ENCODE data around the gene PUS10. TPM values are rescaled to one million over a fixed set of nuclear protein-coding genes. Genes with fewer than 3 reads are reported as not detected.

The PUS10 gene
- total and polyA plus RNA-seq, 12 donors = 2.2 to 10.6 (median 6.3) TPM

GRCh38 chr2:61017003-61017555, 976 bp downstream of the PUS10 start:
- intact Hi-C loops (cut with DNase I) = no loop called here
- Histone ChIP-seq H3K4me1 (replicated peaks in 1 of 2) (peaks cover 9 to 44% of the 10 kb centered on the region in 2 donors), H3K4me3 (peak overlapping the region; percentile 56 to 96 (median 85)), H3K36me3 (replicated peaks in 1 of 2) (no peaks in the 10 kb centered on the region), H3K27ac (peak overlapping the region; percentile 27 to 90 (median 85)), H3K9me3 (replicated peaks in 1 of 3) (peaks cover 0 to under 1% (median 0%) of the 10 kb centered on the region in 3 donors), H3K27me3 (no peaks in the 10 kb centered on the region)
- peak; percentile 63 to 82 (median 77) for DNase-seq
- 0 to 1% (median 0%) methylated on average over 27 of the region's 27 CpGs for whole genome bisulfite sequencing, 4 donors
- TF ChIP-seq POLR2A (IDR thresholded peaks at IDR 0.05) = peak; percentile 55 to 78
- TF ChIP-seq, protein P1, sequence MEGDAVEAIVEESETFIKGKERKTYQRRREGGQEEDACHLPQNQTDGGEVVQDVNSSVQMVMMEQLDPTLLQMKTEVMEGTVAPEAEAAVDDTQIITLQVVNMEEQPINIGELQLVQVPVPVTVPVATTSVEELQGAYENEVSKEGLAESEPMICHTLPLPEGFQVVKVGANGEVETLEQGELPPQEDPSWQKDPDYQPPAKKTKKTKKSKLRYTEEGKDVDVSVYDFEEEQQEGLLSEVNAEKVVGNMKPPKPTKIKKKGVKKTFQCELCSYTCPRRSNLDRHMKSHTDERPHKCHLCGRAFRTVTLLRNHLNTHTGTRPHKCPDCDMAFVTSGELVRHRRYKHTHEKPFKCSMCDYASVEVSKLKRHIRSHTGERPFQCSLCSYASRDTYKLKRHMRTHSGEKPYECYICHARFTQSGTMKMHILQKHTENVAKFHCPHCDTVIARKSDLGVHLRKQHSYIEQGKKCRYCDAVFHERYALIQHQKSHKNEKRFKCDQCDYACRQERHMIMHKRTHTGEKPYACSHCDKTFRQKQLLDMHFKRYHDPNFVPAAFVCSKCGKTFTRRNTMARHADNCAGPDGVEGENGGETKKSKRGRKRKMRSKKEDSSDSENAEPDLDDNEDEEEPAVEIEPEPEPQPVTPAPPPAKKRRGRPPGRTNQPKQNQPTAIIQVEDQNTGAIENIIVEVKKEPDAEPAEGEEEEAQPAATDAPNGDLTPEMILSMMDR (IDR thresholded peaks at IDR 0.05) = no peak

GRCh38 chr2:61016392-61017002, 1.6 kb downstream of the PUS10 start:
- Histone ChIP-seq H3K4me3 (peak overlapping the region; percentile 56 to 96 (median 85)), H3K4me1 (replicated peaks in 1 of 2) (peaks cover 9 to 49% of the 10 kb centered on the region in 2 donors), H3K36me3 (replicated peaks in 1 of 2) (no peaks in the 10 kb centered on the region), H3K27me3 (no peaks in the 10 kb centered on the region), H3K27ac (peak overlapping the region; percentile 27 to 90 (median 85)), H3K9me3 (replicated peaks in 1 of 3) (no peaks in the 10 kb centered on the region)
- 1 to 3% (median 2%) methylated on average over 16 of the region's 16 CpGs for WGBS, 4 donors
- TF ChIP-seq POLR2A (IDR thresholded peaks at IDR 0.05) = no peak
- TF ChIP-seq, protein P1 (IDR thresholded peaks at IDR 0.05) = no peak
- no peak for DNase-seq
- intact Hi-C loops (cut with DNase I) = no loop called here

DNA sequence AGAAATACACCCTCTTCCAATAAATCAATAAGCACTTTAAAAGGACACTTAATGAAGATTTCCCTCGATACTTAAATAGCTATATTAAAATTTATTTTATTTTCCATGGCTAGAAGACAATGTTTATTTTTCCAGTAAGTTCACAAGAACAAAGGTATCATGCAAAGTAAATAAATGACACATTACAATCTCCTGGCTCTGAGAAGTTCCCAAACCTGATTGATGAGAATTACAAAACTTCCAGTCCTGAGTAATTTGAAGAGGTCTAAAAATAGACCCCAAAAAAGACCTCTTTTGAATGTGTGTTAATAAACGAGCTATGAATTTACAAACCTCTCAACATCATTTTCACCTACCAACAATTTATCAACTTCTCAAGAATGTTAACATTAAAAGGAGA, 2.1 kb downstream of the PUS10 start:
- intact Hi-C loops (cut with DNase I) = no loop called here
- Histone ChIP-seq H3K36me3 (replicated peaks in 1 of 2) (no peaks in the 10 kb centered on the region), H3K4me3 (peak overlapping the region in 1 of 4 donors; percentile 95), H3K9me3 (replicated peaks in 1 of 3) (no peaks in the 10 kb centered on the region), H3K4me1 (replicated peaks in 1 of 2) (peaks cover 9 to 49% of the 10 kb centered on the region in 2 donors), H3K27ac (no peak overlapping the region), H3K27me3 (no peaks in the 10 kb centered on the region)
- DNase-seq = no peak
- 28 to 34% (median 31%) methylated on average over 2 of the region's 2 CpGs for WGBS, 4 donors
- TF ChIP-seq, protein P1 (IDR thresholded peaks at IDR 0.05) = no peak

- intact Hi-C loops (cut with DNase I) = no loop called here
- TF ChIP-seq, protein P1 (IDR thresholded peaks at IDR 0.05) = no peak
- TF ChIP-seq POLR2A (IDR thresholded peaks at IDR 0.05) = no peak
- DNase-seq = no peak
- Histone ChIP-seq H3K4me3 (no peak overlapping the region), H3K9me3 (replicated peaks in 1 of 3) (peaks cover 0 to 1% (median 0%) of the 10 kb centered on the region in 3 donors), H3K27ac (no peak overlapping the region), H3K4me1 (replicated peaks in 1 of 2) (peaks cover 9 to 39% of the 10 kb centered on the region in 2 donors), H3K27me3 (no peaks in the 10 kb centered on the region), H3K36me3 (replicated peaks in 1 of 2) (no peaks in the 10 kb centered on the region)
- 61 to 78% (median 73%) methylated on average over 3 of the region's 3 CpGs for WGBS, 4 donors
Measured at GRCh38 chr2:61014763-61015162, 3.3 kb downstream of the PUS10 start.

Data from adrenal gland (tissue), 12 donors.